ENCODE measurements around the gene KIZ.

DNA sequence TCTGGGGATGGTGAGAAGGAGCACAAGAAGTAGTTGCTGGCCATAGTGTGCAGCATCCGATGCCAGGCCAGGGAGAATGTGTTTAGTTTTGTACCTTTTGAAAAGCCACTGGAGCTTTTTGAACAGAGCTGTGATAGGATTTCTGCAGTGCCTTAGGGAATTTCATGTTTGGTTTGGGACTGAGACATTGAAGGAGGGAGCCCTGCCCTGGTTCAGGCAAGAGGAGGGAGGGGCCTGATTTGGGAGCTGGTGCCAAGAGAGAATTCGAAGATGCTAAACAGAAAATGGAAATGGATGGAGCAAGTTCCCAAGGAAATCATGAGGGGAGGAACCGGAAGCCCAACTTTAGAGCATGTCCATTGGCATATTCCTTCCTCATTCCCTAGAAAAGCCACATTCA, 80.7 kb downstream of the KIZ start:
- TF ChIP-seq POLR2A (IDR thresholded peaks at IDR 0.05; ENCODE audit: low read length) (no peak), GATA1 (IDR thresholded peaks at IDR 0.05; ENCODE audit: low read depth, low read length) (no peak)
